OCI-LY3 (cell line): ENCODE data around the gene ASB8.

ENCODE experiments used
- H2AFZ ChIP-seq: fragments of 200-600, 300-600 bp; shearing (Covaris generic); 2 replicates; pipeline ENCODE4 v1.6.0; 2014; ENCODE audit warnings: antibody characterized with exemption, low read depth, low read length
- H3K27ac ChIP-seq: fragments of 200-600, 300-600 bp; sonication (generic); 2 replicates; pipeline ENCODE4 v1.5.1; 2014; ENCODE audit warnings: mild to moderate bottlenecking, low read length, moderate library complexity, mixed read lengths
- H3K27me3 ChIP-seq: fragments of 200-600, 300-600 bp; sonication (generic); 2 replicates; pipeline ENCODE4 v1.6.1; 2014; ENCODE audit warnings: low read depth, low read length, mixed read lengths
- H3K36me3 ChIP-seq: fragments of 200-600, 300-600 bp; sonication (generic); replicated peaks from 2 replicates; pipeline ENCODE3; 2014; ENCODE audit warnings: low read depth, low read length, mixed read lengths
- H3K4me1 ChIP-seq: fragments of 300-600, 200-600 bp; sonication (generic); 2 replicates; pipeline ENCODE4 v1.6.1; 2014; ENCODE audit warnings: low read length, mixed read lengths
- H3K4me2 ChIP-seq: fragments of 200-600, 300-600 bp; sonication (generic); 2 replicates; pipeline ENCODE4 v1.6.1; 2014; ENCODE audit warnings: low read length, mixed read lengths
- H3K4me3 ChIP-seq: fragments of 300-600, 200-600 bp; sonication (generic); 2 replicates; pipeline ENCODE4 v1.5.1; 2014; ENCODE audit warnings: antibody characterized with exemption, mild to moderate bottlenecking, low read length, moderate library complexity
- H3K79me2 ChIP-seq: fragments of 300-600, 200-600 bp; shearing (Covaris generic); 2 replicates; pipeline ENCODE4 v1.6.1; 2014; ENCODE audit warnings: mild to moderate bottlenecking, low read length, mixed read lengths
- H3K9ac ChIP-seq: fragments of 300-600, 200-600 bp; shearing (Covaris generic); 2 replicates; pipeline ENCODE4 v1.6.0; 2014; ENCODE audit warnings: mild to moderate bottlenecking, low read length, moderate library complexity
- H3K9me3 ChIP-seq: fragments of 200-600, 300-600 bp; shearing (Covaris generic); 2 replicates; pipeline ENCODE4 v1.6.1; 2014; ENCODE audit warnings: low read length, mixed read lengths; ENCODE audit not compliant: insufficient read depth
- H4K20me1 ChIP-seq: fragments of 200-600, 300-600 bp; sonication (generic); 2 replicates; pipeline ENCODE4 v1.6.1; 2016; ENCODE audit warnings: low read length, mixed read lengths; ENCODE audit not compliant: insufficient read depth
- CTCF ChIP-seq: fragments of 200-600, 300-600 bp; sonication (generic); IDR thresholded peaks from 2 replicates; pipeline ENCODE4 v1.5.1; 2014; ENCODE audit warnings: antibody characterized with exemption, low read length, low read depth
- EZH2phosphoT487 ChIP-seq: fragments of 200-600 bp; shearing (Covaris generic); IDR thresholded peaks from 2 replicates; pipeline ENCODE4 v1.6.1; 2018; ENCODE audit warnings: antibody characterized with exemption, mixed run types, low read depth

The ASB8 gene

DNA sequence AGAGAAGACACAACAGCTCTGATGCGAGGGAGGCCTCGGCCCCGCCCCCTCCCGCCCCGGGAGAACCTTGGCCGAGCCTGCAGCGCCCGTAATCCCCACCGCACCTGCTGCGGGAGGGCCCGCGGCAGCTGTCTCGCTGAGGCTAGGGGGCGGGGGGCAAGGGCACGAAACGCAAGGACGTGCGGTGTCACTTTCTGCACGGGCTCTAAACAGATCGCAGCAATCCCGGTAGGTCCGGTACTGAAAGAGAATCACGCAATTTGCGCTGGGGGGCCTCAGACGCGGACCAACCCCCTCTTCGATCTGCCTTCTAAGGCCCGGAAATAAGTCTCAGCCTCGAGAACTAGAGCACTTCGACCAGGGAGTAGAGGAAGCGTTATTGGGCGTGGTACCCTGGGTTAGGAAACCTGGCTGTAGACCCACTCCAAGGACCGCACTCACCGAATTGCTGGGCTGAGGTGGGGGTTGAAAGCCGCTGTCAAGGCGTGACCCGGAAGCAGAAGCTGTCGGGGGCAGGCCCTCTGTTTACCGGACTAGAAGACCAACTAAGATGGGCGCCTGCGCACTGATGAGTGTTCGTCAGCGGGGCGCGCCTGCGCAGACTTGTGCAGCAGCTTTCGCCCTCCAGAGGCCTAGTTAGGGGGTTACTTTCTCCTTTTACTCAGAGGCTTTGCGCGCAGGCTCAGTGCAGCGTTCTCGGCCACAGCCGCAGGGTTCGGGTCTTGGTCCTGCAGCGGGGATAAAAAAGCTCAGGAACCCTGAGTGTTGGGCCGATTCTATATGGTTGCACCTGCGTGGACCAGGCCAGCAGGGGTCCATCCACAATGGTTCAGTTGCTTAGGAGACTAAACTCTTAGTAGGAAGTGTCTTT lies at the start of gene ASB8:
Gene ASB8, minus strand, starts transcription at position 498 of the 871 bp plus-strand sequence. CDS start 4,019 bp downstream, outside the sequence.
- peaks cover 6% of the 10 kb centered on the region for H3K36me3 ChIP-seq
- peak within 1 kb of the TSS; percentile 85 for H3K9ac ChIP-seq
- peak within 1 kb of the TSS; percentile 69 for H3K27ac ChIP-seq

GRCh38 chr12:48203192-48203591 lies 45.9 kb upstream of the ASB8 start, which contains the start of gene OR10AD1:
Gene OR10AD1, minus strand, starts transcription at chr12:48203292. Its CDS starts 0 bp downstream, at chr12:48203292.
- Histone ChIP-seq H2AFZ (no peak within 1 kb of the TSS), H3K9me3 (no peaks in the 10 kb centered on the region), H4K20me1 (no peaks in the 10 kb centered on the region), H3K9ac (no peak within 1 kb of the TSS), H3K79me2 (peaks cover 6% of the 10 kb centered on the region; the same call in 1 of the 2 replicates), H3K4me1 (peaks cover 6% of the 10 kb centered on the region; the same call in 1 of the 2 replicates), H3K4me3 (no peak within 1 kb of the TSS), H3K27me3 (no peaks in the 10 kb centered on the region), H3K27ac (no peak within 1 kb of the TSS), H3K4me2 (no peak within 1 kb of the TSS), H3K36me3 (no peaks in the 10 kb centered on the region)
- TF ChIP-seq CTCF = no peak
- no peak for TF ChIP-seq EZH2phosphoT487

More for the DNA sequence above, at the start of gene ASB8:
- Histone ChIP-seq H3K4me3 (peak within 1 kb of the TSS; percentile 96), H2AFZ (peak within 1 kb of the TSS; percentile 98), H3K79me2 (peaks cover 13% of the 10 kb centered on the region), H3K4me1 (peaks cover 18% of the 10 kb centered on the region), H3K9me3 (no peaks in the 10 kb centered on the region), H3K4me2 (peak within 1 kb of the TSS; percentile 97), H4K20me1 (no peaks in the 10 kb centered on the region), H3K27me3 (no peaks in the 10 kb centered on the region)
- TF ChIP-seq CTCF = peak; percentile 44
- TF ChIP-seq EZH2phosphoT487 = no peak

- no peaks in the 10 kb centered on the region for H3K36me3 ChIP-seq
- no peak overlapping the region for H3K27ac ChIP-seq
- H2AFZ ChIP-seq = no peak overlapping the region
- peaks cover 6% of the 10 kb centered on the region; the same call in 1 of the 2 replicates for H3K79me2 ChIP-seq
- no peak overlapping the region for H3K4me3 ChIP-seq
- H3K27me3 ChIP-seq = no peaks in the 10 kb centered on the region
- H3K4me2 ChIP-seq = no peak overlapping the region
- no peaks in the 10 kb centered on the region for H3K9me3 ChIP-seq
- TF ChIP-seq EZH2phosphoT487 (no peak), CTCF (no peak)
- peaks cover 6% of the 10 kb centered on the region; the same call in 1 of the 2 replicates for H3K4me1 ChIP-seq
- no peaks in the 10 kb centered on the region for H4K20me1 ChIP-seq
- no peak overlapping the region for H3K9ac ChIP-seq
Observed at GRCh38 chr12:48202766-48203165, 45.5 kb upstream of the ASB8 start.

GRCh38 chr12:48201516-48201915 lies 44.2 kb upstream of the ASB8 start:
- Histone ChIP-seq H3K4me1 (peaks cover 10% of the 10 kb centered on the region; the same call in 1 of the 2 replicates), H4K20me1 (no peaks in the 10 kb centered on the region), H3K27me3 (no peaks in the 10 kb centered on the region), H3K4me2 (no peak overlapping the region), H3K9ac (no peak overlapping the region), H3K9me3 (no peaks in the 10 kb centered on the region), H3K27ac (no peak overlapping the region), H3K4me3 (no peak overlapping the region), H3K79me2 (peaks cover 6% of the 10 kb centered on the region; the same call in 1 of the 2 replicates), H2AFZ (no peak overlapping the region), H3K36me3 (no peaks in the 10 kb centered on the region)
- no peak for TF ChIP-seq CTCF
- no peak for TF ChIP-seq EZH2phosphoT487
